HG02798 (cell line): ENCODE measurements around the gene MRPL36.

Experiments
- ATAC-seq: cut with Tn5 transposase; IDR thresholded peaks from one replicate; pipeline ENCODE4 v1.9.1; 2021; ENCODE audit warnings: mild to moderate bottlenecking; ENCODE audit not compliant: unreplicated experiment, poor library complexity

Gene MRPL36

DNA sequence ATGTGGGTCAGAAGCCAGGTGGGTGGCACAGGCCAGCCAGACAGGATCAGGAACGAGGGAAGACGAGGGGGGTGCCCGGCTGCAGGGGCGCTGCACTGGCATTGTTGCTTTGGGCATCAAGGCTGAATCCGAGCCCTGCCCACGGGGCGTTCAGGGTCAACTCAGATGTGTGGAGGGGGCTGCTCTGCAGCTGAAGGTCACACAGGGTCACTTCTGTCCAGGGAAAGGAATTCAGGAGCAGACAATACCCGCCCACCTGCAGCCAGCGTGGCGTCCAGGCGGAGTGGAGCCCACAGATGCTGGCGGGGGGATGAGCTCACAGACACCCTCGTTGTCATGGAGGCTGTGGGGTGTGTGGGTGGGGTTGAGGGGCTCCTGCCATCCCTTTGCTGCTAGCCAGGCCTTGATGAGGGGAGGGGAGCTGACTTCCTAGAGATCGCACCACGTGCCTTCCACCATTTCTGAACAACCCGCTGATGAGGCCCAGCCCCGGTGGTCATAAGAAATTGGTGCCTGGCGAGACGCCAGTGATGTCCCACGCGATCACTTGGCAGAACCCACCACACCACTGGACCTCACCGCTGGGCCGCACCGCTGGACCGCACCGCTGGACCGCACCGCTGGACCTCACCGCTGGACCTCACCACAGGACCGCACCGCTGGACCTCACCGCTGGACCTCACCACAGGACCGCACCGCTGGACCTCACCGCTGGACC is 31.2 kb downstream of the MRPL36 start:
- no peak for ATAC-seq

DNA sequence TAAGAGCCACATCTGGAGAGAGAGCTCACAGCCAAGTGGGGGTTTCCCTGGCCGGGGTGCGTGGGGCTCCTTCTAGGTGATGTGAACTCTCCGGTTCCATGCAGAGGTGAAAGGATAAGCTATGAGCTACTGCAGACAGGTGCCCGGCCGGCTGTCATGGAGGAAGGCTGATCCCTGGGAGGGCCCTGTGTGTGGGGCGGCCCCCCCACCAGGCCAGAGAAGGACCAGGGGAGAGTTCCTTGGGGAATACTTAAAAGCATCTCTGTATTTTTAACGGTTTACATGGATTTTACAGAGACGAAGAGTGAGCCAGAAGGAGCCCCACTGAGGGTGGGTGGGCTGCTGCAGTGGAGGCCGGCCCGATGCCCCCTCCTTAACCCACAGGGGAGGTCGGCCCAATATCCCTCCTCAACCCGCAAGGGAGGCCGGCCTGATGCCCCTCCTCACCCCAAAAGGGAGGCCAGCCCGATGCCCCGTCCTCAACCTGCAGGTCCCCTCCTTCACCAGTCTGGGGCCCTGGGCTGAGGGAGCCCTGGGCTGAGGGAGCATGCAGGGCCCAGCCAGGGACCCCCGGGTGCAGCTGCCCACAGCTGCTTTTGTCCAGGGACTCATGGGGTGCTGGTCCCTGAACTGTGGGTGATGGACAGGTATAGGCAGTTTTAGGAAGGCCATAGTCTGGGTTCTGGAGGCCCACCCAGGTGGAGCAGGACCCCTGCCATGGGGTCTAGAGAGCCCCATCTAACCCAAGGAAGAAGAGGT is 31.9 kb downstream of the MRPL36 start:
- ATAC-seq = no peak

DNA sequence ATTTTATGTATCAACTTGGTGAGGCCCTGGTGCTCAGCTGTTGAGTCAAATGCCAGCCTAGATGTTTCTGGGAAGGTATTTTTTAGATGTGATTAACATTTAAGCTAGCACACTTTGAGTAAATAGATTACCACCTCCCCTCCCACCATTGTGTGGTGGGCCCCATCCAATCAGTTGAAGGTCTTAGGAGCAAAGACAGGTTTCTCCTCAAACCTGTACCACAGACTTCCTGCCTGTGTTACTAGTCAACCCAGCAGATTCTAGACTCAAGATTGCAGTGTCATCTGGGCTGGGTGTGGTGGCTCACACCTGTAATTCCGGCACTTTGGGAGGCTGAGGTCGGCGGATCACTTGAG is 33.8 kb downstream of the MRPL36 start:
- no peak for ATAC-seq

DNA sequence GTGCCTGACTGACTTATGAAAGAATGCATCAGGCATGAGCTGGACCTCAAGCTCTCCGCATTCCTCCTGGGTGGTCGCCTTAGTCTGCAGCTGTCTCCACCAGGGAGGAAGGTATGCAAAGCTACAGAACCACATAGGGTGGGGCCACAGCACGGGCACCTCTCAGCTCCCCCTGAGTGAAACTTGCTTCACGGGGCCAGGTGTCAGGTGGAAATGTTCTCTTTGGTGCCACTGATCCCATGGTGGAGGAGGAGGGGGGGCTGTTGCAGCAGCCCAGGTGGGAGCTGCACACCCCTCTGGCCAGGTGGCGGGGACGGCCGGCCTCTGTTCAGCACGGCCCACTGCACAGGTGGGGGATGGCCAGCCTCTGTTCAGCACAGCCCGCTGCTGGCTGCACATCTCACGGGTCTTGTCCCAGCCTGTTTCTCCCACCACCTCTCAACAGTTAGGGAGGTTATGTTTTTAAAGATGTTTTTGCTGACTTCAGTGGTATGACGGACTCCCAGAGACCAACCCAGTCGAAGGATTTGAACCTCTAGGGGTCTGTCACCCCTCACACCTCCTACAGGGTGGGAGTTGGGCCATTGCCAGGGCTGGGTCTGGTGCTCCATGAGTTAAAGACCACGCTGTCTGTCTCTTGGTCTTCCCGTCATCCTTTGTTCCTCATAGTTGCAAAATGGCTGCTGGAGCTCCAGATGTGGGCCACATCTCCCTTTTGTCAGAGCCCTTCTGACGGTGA is 34.3 kb downstream of the MRPL36 start:
- ATAC-seq = peak; percentile 88

DNA sequence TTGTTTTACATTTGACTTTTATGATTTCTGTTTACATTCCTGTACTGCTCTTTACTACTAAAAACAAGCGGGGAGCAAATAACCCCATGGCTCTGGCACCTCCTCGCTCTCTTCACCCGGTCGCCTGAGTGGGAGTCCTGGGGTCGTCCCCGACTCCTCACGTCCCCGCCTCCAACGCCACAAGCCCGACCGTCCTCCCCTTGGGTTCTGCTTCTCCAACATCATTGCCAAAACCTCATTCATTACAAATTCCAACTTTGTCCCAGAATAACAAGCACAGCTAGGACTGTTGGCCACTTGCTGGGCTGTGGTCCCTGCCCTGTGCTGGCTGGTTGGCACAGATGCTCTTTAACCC is 35.1 kb downstream of the MRPL36 start:
- no peak for ATAC-seq

DNA sequence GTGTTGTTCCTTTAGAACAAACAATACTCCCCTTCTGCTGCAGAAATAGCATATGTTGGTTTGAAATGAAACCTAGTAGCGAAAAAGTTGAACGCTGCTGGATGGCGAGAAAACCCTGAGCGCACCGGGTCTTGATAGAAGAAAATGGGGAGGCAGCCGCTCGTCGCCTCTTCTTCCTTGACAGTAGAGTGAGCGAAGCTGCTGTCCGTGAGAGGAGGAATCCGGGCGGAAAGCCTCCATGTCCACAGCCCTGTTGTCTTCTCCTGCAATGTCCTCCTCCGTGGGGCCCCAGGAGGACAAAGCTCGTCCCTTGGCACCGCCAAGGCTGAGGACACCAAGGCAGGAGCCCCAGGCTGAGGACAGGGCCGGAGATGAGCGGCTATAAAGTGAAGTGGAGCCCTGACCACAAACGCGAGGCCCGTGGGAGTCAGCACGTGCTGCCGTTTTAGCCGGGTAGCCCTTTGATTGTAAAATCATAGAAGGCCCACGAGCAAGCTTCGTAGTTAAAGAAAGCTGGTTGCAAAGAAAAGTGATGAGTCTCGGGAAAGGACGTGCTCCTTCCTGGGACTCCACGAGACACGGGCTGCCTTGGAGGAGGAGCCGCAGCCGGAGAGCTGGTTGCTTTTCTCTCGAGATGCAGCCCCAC is 35.6 kb downstream of the MRPL36 start:
- no peak for ATAC-seq

DNA sequence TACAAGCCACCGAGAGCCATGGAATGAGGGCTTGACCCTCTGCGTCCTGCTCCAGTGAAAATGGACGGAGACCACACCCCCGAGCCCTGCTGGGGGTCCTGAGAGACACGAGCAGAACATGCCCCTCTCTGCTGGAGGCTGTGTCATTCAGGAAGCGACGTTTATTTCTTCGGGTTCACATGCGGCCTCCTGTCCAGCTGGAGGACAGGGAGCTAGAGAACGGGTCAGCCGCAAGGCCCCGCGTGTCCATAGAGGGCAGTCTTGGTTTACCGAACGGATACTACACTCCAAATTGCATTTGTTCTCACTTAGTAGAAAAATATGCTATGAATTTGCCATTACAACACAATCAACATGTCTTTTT is 36.1 kb downstream of the MRPL36 start:
- ATAC-seq = no peak

DNA sequence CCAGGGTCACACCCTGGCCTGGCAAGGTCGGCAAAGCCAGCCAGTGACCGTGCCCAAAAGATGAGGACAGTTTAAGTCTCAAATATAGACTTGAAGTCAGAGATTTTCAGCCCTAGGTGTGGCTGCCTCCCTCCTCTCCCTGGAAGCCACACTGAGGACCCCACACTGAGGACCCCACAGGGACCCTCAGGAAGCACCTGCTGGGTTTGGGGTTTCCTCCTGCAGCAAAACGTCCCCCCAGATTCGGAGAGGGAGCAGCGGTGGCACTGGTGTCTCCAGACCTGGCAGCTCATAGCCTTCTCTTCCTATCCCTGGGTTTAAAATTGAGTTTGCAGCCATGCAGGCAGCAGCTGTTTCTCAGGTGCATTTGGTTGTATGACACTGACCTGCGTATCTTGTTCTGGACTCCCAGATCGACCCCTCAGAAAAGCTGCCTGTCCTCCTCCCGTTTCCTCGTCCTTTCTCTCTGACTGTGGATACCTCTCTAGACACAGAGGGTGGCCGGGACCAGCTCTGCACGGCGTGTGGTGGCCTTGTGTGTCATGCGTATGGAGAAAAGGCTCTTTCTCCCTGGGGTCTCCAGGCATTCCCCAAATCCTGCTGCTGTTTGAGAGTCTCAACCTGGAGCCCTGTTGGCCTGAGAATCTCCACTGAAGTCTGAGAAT is 36.6 kb downstream of the MRPL36 start:
- no peak for ATAC-seq

DNA sequence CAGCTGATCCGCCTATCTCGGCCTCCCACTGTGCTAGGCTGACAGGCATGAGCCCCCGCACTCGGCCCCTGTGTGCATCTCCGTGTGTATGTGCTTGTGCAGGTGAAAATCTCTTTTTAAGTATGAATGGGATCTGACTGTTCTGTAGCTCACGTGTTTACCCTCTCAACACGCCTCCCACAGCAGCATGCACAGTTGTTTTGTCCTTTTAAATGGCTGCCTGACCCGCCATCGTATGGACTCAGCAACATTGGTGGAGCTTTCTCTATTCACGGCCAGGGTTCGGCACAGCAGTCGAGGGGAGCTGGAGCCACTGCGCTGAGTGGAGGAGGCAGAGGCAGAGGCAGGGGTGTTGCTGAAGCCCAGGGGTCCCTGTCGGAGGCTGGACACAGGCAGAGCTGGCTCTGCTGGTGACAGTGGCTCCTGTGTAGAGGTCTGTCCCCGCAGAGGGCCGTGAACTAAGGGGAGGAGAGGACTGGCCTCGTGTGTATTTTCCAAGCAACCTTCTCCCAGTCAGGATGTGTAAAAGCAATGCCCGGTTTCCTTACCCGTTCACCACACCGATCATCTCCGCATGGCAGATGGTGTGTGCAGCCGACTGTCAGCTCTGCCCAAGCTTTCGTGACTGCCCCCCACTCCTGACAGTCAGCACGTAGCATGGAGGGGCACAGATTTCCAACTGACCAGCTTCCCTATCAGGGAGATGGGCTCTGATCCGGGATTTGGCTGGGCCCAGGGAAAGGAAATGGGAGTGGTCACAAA is 37.3 kb downstream of the MRPL36 start:
- ATAC-seq = no peak

DNA sequence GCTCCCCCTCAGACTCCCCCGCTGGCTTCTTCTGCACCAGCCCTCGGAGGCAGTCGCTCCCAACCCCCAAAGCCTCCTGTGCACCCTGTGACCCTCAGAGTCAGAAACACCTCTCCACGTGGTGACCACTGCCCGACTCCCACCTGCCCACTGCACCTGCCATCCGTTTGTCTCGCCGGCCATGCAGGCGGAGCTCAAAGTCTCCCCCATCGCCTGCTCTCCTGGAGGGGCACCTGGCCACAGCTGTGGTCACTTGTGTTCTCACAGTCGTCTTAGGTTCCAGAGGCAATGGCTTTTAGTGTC is 38.2 kb downstream of the MRPL36 start:
- ATAC-seq = no peak

DNA sequence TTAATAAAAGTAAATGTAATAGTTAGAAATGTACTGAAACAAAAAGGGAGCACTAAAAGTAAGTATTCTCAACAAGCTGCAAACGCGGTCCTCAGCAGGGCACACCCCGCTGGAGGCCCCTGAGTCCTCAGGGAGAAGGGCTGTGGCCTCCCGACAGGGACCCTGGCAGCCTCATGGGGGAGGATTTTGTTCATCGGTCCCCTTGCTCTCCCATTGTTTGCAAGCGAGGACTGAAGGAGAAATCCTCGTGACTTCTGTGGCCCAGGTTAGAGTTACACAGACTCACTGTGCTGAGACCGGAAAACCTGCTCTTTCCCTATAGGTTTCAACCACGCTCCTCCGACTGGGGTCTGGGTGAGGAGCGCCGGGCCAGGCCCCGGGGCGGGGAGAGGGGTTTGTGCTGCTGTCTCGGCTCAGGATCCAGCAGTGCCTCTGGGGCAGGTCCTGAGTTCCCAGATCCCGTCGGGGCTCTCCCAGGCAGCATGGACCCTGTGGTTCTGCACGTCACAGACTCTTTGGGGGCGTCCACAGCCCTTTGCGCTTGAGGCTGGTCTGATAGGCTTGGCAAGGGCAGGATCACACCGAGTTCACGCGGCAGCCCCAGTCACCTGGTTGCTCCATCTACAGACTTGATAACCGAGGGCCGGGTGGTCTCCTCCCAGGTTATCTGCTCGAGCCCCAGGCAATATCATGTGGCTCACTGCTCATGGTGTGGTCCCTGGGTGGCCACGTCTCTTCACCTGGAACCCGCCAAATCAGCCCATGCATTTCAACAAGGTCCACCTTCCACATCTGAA is 38.8 kb downstream of the MRPL36 start:
- ATAC-seq = no peak

DNA sequence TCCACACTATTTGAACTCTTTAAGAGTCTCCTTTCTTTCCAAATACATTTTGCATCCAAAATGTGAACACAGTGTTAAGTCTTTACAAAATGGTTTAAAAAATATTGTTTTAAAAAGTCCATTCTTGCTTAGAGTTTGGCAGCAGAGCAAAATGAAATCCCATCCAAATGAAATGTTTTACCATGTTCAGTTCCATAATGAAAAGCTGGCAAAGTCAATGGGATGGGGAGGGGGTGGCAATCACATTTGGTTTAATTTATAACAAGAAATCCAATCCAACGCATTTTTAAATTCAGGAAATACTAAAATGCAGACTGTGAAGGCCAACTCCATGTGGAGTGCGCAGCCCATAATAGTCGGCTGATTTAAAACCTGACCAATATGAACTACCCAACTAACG is 39.4 kb downstream of the MRPL36 start:
- ATAC-seq = no peak

DNA sequence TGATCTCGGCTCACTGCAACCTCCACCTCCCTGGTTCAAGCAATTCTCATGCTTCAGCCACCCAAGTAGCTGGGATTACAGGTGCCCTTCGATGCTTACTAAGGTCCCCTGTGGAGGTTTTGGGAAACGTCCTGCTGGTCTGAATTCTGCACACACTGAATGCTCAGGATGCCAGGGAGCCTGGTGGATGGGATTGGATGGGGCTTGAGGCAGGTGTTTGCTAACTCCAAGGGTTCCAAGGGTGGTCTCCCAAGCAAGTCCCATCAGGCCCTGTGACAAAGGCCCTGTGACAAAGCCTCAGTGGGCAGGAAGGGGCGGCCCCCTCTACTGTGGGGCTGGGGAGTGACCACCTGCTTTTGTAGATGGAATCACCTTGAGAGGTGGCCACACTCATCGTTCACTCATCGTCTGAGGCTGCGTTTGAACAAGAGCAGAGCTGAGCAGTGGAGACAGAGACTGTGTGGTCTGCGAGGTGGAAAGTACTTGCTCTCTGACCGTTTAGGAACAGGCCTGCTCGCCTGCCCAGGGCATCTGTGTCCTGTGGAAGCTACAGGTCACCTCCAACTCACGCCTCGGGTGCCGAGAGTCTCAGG is 40.2 kb downstream of the MRPL36 start:
- no peak for ATAC-seq

DNA sequence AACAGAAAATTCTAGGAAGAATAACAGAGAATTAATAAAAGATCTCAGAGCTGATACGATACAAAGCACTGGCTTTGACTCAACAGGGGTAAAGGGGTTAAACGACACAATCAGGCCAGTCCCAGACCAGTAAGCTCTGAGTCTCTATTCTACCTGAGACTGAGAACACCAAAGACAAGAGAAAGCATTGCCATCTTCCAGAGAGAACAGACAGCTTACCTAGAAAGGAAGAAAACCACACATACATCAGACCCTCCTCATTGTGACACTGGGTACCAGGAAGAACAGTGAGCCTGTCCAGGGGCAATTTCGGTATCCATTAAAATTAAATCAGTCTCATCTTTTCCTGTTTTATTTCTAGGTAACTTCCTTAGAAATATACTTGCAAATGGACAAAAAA is 41.1 kb downstream of the MRPL36 start:
- ATAC-seq = no peak

DNA sequence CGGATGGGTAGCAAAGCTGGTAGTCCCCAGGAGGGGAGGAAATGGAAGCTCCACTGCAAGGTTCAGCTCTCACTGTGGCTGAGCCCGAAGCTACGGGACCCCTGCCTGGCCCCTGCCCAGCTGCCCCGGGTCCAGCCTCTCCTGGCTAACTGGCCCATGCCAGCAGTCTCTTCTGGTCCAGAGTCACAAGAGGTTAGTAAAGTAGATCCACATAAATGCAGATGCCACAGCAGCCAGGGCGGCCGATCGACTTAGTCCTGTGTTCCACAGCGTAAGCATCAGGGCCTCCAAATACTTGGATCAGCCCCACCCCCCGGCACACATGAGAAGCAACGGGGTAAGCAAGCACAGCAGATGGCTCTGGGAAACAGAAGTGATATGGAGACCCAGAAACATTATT is 42.1 kb downstream of the MRPL36 start:
- ATAC-seq = no peak

DNA sequence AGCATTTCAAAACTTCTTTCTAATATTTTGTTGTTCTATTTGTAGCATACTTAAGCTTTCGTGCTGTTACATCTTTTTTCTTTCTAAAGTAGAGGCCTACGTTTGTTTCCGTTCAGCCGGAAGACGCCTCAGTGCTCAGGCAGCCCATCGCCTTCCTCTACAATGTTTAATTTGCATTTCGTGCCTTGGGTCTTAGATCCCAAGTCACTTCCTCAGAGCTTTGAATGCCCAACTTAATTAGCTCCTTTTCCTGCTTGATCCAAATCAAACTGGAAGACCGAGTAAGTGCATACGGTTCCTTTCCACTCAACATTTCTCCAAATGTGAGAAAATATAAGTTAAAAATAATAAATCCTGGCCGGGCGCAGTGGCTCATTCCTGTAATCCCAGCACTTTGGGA is 43.2 kb downstream of the MRPL36 start:
- ATAC-seq = no peak

DNA sequence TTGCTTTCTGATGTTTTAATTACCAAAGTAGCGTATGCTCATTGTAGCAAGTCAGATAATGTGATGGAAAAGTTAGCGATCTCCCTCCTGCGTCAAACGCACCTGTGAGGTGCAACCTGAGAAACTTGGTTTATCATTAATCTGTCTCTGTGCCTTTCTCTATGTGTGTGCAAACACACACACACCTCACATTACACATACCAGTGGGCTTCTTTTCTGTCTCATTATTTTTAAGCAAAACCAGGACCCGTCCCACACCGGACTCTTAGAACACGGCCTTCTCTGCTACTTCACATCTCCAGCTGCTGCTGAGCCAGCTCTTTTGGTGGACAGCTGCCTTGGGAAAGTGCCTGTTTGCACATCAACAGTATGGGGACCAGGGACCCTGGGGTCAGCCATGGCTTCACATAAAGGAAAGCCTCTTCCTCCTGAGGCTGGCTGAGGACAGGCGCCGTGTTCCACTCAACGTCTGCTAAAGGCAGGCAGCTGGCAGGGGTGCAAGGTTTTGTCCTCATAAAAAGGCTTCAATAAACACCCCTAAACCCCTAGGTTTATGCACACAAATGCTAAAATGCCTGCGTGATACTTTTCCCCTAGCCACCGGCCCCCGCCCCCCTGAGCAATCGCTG is 44.2 kb downstream of the MRPL36 start:
- no peak for ATAC-seq

DNA sequence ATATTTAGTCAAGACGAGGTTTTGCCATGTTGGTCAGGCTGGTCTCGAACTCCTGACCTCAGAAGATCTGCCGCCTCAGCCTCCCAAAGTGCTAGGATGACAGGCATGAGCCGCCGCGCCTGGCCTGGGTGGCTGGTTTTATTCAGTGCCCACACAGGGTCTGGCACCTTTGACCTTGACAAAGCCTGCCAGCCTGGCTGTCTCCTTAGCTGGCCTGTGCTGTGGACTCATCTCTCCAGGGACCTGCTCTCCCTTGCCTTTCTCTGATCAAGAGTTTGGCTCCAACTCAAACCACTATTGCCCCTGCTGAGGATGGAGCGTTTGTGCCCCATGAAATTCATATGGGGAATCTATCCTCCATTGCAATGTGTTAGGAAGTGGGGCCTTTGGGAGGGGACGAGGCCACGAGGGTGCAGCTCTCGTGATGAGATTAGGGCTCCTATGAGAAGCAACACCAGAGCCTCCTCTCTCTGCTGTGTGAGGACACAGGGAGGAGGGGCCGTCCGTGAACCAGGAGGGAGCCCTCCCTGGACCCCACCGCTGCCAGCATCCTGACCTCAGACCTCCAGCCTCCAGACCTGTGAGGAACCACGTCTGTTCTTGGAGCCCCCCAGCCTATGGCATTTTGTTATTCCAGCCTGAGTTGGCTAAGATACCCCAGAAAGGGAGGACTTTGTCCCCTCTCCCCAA is 45.0 kb downstream of the MRPL36 start:
- no peak for ATAC-seq
